Epithelial cell of esophagus (primary cell): ENCODE measurements around the gene HSPB7.
"Not testable (repeated sequence)": the region's sequence is repeated elsewhere in the genome, so short reads cannot be mapped to it uniquely, and the experiment has no call there.

ENCODE experiments used
- DNase-seq: peaks from one replicate; pipeline ENCODE4 v3.0.0; 2010; ENCODE audit warnings: low read depth
- H3K4me3 ChIP-seq: 2 replicates; pipeline ENCODE4 v1.5.1; 2011; ENCODE audit warnings: mild to moderate bottlenecking, low read length, control low read depth
- TF ChIP-seq, protein P1 (sequence below): IDR thresholded peaks from 2 replicates; pipeline ENCODE4 v1.5.1; 2011; ENCODE audit warnings: low read depth, mild to moderate bottlenecking, low read length, control low read depth, inconsistent platforms; ENCODE audit not compliant: insufficient read depth; ENCODE audit errors: missing control alignments

Gene HSPB7

DNA sequence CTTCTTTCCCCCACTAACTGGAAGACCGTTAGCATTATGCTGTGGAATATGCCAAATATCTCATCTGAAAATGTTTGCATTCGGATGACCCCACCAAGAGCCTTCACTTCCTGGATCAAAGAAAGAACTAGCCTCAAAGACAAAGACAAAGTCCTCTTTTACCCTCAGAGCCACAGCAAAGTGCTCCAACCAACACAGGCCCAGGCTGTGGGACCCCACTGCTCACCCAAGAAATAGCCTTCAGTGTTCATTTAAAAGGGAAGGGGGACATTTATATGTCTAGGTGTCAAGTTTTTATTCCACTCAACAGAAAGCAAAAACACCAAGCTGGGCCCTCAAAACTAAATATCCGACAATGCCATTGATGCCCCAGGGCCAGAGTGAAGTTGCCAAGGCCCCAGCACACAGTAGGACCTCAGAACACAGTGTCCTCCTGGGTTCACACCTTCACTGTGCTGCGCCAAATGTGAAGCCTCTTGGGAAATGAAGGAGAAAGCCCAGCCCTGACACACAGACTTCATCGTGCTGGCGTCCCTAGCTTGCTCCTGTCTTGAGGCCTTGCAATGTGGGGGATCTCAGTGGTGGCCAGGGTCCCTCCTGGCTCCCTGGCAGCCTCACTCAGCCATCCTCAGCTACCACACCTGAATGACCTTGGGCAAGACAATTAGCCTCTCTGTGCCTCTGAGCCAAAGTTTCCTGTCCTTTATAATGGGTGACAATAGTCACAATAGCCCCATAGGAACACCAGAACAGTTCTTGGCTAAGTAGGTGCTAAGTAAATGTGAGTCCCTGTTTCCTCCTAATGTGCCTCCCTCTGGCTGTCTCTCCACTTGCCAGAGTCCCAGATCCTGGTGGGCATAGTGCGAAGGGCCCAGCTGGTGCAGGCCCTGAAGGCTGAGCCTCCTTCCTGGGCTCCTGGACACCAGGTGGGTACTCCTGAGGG is 37.0 kb upstream of the HSPB7 start:
- TF ChIP-seq, protein P1, sequence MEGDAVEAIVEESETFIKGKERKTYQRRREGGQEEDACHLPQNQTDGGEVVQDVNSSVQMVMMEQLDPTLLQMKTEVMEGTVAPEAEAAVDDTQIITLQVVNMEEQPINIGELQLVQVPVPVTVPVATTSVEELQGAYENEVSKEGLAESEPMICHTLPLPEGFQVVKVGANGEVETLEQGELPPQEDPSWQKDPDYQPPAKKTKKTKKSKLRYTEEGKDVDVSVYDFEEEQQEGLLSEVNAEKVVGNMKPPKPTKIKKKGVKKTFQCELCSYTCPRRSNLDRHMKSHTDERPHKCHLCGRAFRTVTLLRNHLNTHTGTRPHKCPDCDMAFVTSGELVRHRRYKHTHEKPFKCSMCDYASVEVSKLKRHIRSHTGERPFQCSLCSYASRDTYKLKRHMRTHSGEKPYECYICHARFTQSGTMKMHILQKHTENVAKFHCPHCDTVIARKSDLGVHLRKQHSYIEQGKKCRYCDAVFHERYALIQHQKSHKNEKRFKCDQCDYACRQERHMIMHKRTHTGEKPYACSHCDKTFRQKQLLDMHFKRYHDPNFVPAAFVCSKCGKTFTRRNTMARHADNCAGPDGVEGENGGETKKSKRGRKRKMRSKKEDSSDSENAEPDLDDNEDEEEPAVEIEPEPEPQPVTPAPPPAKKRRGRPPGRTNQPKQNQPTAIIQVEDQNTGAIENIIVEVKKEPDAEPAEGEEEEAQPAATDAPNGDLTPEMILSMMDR: no peak
- no peak for DNase-seq
- no peak overlapping the region for H3K4me3 ChIP-seq

DNA sequence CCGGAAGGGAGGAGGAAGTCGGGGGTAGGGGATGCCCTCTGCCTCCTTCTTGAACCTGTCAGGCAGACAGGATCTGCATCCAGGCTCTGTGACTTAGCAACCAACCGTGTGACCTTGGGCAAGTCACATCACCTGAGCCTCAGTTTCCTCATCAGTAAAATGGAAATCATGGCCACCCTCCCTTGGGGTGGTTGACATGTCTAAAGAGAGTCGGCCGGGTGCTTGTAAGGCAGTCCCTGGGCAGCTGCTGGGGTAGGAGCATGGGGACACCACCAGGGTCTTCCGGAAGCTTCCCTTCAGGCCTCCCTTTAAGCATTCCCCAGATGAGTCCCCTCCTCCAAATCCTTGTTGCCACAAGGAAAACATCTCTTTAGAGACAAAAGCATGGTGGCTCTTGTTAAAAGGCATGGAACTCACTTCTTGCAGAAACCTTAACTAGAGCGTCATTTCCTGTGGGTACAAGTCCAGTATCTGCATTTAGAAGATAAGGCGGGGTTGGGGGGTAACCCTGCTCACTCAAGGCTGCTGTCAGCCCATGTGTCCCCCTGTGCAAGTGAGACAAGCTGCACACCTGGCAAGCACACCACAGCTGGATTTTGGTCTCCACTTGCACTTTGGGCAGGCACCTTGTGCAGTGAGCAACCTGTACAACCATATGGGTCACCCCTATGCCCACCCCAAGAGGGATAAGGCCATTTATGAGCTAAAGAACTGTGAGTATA is 36.1 kb upstream of the HSPB7 start:
- TF ChIP-seq, protein P1: no peak
- no peak for DNase-seq
- H3K4me3 ChIP-seq: no peak overlapping the region

DNA sequence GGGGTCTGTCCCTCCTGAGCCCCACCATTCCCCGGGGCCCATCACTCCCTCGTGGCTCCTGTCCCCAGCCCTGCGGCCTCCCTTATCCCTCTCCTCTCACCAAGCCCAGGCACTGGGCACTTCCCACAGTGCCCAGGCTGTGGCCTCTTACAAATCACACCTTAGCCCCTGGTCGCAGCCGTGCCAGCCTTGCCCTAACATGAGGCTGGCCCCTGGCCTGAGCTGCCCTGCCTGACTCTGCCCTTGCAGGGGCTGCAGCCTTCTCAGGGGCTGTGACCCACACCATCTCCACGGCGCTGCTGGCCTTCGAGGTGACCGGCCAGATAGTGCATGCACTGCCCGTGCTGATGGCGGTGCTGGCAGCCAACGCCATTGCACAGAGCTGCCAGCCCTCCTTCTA is 34.1 kb upstream of the HSPB7 start:
- DNase-seq, H3K4me3 ChIP-seq: not testable (repeated sequence)

DNA sequence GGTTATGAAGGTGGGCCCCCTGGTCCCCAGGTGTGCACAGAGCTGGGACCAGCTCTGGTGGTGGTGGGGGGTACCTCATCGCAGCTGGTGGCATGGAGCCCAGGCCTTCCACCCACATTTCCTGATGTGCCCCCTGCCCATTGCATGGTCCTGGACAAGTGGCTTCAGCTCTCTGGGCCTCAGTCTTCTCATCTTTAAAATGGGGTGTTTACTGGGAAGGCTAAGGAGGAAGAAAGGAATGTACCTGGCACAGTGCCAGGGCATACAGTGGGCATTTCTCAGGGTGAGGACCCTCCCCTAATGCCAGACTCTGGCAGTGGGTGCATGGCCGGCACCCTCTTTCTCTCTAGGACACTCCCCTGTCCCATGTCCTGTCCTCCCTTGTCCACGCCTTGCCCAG is 33.2 kb upstream of the HSPB7 start:
- DNase-seq: no peak
- H3K4me3 ChIP-seq: no peak overlapping the region
- TF ChIP-seq, protein P1: no peak

DNA sequence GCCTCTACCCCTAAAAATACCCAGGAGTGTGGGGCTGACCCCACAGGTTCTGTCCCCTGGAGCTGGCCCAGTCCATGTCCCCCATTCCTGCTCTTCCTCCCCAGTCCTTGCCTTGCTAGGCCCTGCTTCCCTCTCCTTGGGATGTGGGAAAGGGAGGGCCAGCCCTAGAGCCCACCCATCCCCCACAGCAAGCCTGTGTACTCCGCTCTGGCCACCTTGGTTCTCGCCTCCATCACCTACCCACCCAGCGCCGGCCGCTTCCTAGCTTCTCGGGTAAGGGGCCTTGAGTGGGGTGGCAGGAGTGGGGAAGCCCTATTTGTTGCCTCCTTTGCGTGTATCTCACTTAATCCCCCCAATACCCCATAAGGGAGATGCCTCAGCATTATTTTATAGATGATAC is 32.5 kb upstream of the HSPB7 start:
- TF ChIP-seq, protein P1: no peak
- no peak overlapping the region for H3K4me3 ChIP-seq
- DNase-seq: no peak

DNA sequence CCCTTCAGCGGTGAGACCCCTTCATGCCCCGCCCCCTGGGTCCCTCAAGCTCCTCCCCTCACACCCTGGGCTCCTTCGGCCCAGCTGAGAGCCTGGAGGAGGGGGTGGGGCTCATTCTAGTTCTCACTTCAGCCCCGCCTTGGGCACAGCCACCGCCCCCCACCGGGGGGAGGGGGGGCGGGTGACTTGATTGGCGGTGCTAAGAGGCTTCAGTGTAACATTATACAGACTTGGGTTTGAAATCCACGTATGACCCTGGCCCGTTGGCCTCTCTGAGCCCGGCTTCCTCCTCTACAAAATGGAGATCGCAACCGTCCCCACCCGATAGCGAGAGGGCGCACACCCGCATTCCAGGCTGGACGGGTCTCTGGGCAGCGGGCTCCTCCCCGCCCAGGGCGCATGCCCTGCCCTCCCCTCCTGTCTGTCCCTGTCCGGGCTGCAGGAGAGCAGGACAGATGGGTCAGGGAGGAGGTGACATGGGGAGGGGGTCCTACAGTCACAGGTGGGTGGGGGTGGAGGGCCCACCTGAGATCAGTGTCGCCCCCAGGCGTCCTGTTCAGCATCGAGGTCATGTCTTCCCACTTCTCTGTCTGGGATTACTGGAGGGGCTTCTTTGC is 30.8 kb upstream of the HSPB7 start:
- peak overlapping the region; percentile 35 for H3K4me3 ChIP-seq
- peak; percentile 10 for DNase-seq
- TF ChIP-seq, protein P1: no peak

DNA sequence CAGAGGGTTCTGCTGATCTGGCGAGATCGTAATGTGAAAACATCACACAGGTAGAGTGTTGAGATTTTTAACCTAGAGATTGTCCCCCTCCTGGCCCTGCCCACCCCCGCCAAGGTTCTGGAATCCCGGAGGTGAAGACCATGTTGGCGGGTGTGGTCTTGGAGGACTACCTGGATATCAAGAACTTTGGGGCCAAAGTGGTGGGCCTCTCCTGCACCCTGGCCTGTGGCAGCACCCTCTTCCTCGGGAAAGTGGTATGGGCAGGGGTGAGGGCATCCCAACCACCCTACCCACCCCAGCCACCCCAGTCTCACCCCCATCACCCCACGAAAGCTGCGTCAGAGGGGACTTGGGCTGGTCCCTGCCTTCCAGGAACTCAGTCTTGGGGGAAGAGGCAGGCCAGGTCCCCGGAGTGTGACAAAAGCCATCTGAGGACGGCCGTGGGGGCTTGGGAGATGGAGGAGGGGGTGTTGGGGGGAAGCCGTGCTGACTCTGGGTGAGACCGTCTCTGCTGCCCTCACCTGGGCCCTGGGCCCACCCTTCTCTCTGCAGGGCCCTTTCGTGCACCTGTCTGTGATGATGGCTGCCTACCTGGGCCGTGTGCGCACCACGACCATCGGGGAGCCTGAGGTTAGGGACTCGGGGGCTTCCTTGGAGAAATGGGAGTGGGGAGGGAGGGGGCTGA is 30.1 kb upstream of the HSPB7 start:
- TF ChIP-seq, protein P1: no peak
- no peak overlapping the region for H3K4me3 ChIP-seq
- no peak for DNase-seq
